Cardiac fibroblast (primary cell): ENCODE data around the gene CHIA.
"Not testable (repeated sequence)": the region's sequence is repeated elsewhere in the genome, so short reads cannot be mapped to it uniquely, and the experiment has no call there.

Experiments
- DNase-seq, 2 donors: peaks; one replicate each; pipeline versions ENCODE4 v3.0.0 to v3.0.0-alpha.2; 2010; ENCODE audit warnings: low read depth in 2 of 2
- H3K4me3 ChIP-seq, 2 donors: replicated peaks in 1 of 2; 1 replicate in 1 of 2; 2 replicates in 1 of 2; pipeline ENCODE4 v1.5.1; 2011; ENCODE audit warnings: low read depth in 2 of 2, low read length in 2 of 2, mild to moderate bottlenecking in 2 of 2, moderate library complexity in 1 of 2
- CTCF ChIP-seq: IDR thresholded peaks from one replicate; pipeline ENCODE4 v1.5.1; 2011; ENCODE audit warnings: low read depth, mild to moderate bottlenecking, low read length, inconsistent platforms

The CHIA gene

GRCh38 chr1:111346089-111346885, 55.6 kb downstream of the CHIA start:
- no peak for TF ChIP-seq CTCF
- DNase-seq: peak; percentile 70 to 88

GRCh38 chr1:111347026-111347425, 56.4 kb downstream of the CHIA start:
- no peak overlapping the region for H3K4me3 ChIP-seq
- TF ChIP-seq CTCF: no peak
- peak in 1 of 2 donors; percentile 2 for DNase-seq

More at GRCh38 chr1:111346089-111346885, 55.6 kb downstream of the CHIA start:
- peak overlapping the region; percentile 55 to 58 for H3K4me3 ChIP-seq

- TF ChIP-seq CTCF: no peak
- H3K4me3 ChIP-seq: no peak overlapping the region
- DNase-seq: no peak
Observed at GRCh38 chr1:111351700-111352099, 61.0 kb downstream of the CHIA start.

- TF ChIP-seq CTCF: no peak
- H3K4me3 ChIP-seq: no peak overlapping the region
- no peak for DNase-seq
Observed at GRCh38 chr1:111354584-111354983, 63.9 kb downstream of the CHIA start.

GRCh38 chr1:111358964-111359363, 68.3 kb downstream of the CHIA start:
- no peak overlapping the region for H3K4me3 ChIP-seq
- no peak for TF ChIP-seq CTCF

GRCh38 chr1:111359376-111359775, 68.7 kb downstream of the CHIA start:
- no peak for TF ChIP-seq CTCF
- DNase-seq: no peak
- no peak overlapping the region for H3K4me3 ChIP-seq

More at GRCh38 chr1:111358964-111359363, 68.3 kb downstream of the CHIA start:
- DNase-seq: no peak

- H3K4me3 ChIP-seq, DNase-seq: not testable (repeated sequence)
Observed at GRCh38 chr1:111360257-111360656, 69.6 kb downstream of the CHIA start.
